Glutamatergic neuron (in vitro differentiated cells): Measurements from ENCODE around the gene TMEM120B. TPM values are rescaled to one million over a fixed set of nuclear protein-coding genes. Genes with fewer than 3 reads are reported as not detected.

ENCODE experiments used
- DNase-seq: peaks from one replicate; pipeline ENCODE4 v3.0.0; 2022
- H3K27ac Mint-ChIP-seq: one replicate; pipeline ENCODE4 v1.8.0; 2020; ENCODE audit warnings: mild to moderate bottlenecking, mixed read lengths, inconsistent platforms; ENCODE audit not compliant: unreplicated experiment
- H3K27me3 Mint-ChIP-seq: one replicate; pipeline ENCODE4 v1.8.0; 2020; ENCODE audit warnings: mild to moderate bottlenecking, moderate library complexity, mixed read lengths, inconsistent platforms; ENCODE audit not compliant: unreplicated experiment
- H3K36me3 Mint-ChIP-seq: one replicate; pipeline ENCODE4 v1.8.0; 2020; ENCODE audit warnings: mild to moderate bottlenecking, mixed read lengths, inconsistent platforms; ENCODE audit not compliant: unreplicated experiment
- H3K4me1 Mint-ChIP-seq: one replicate; pipeline ENCODE4 v1.8.0; 2020; ENCODE audit warnings: mild to moderate bottlenecking, low read depth, mixed read lengths, inconsistent platforms; ENCODE audit not compliant: unreplicated experiment
- H3K4me3 Mint-ChIP-seq: one replicate; pipeline ENCODE4 v1.8.0; 2020; ENCODE audit warnings: mild to moderate bottlenecking, mixed read lengths, inconsistent platforms; ENCODE audit not compliant: unreplicated experiment
- H3K9me3 Mint-ChIP-seq: one replicate; pipeline ENCODE4 v1.8.0; 2020; ENCODE audit warnings: mild to moderate bottlenecking, moderate library complexity, mixed read lengths, inconsistent platforms; ENCODE audit not compliant: unreplicated experiment
- total RNA-seq: library from RNA; stranded (reverse); fragmentation: NEBNext Ultra II Directional; extraction: Animal tissue kit (Norgen Biotek cat#: 25700); gene quantifications from one replicate; pipeline ENCODE4 v1.2.1, GENCODE V29; 2021; ENCODE audit not compliant: unreplicated experiment
- TF ChIP-seq, protein P1 (sequence below): fragments of 200-600 bp; sonication (generic); IDR thresholded peaks from one replicate; pipeline ENCODE4 v1.5.0; 2021; ENCODE audit not compliant: partially characterized antibody, unreplicated experiment

Gene TMEM120B
- total RNA-seq, 1 donor from 2014 or later, result 205 TPM

GRCh38 chr12:121775501-121775900, 62.9 kb downstream of the TMEM120B start:
- no peak for DNase-seq
- no peak overlapping the region for H3K27ac Mint-ChIP-seq
- H3K4me3 Mint-ChIP-seq, result no peak overlapping the region
- H3K36me3 Mint-ChIP-seq, result no peaks in the 10 kb centered on the region
- peaks cover 14% of the 10 kb centered on the region for H3K4me1 Mint-ChIP-seq
- peaks cover 10% of the 10 kb centered on the region for H3K9me3 Mint-ChIP-seq
- TF ChIP-seq, protein P1, sequence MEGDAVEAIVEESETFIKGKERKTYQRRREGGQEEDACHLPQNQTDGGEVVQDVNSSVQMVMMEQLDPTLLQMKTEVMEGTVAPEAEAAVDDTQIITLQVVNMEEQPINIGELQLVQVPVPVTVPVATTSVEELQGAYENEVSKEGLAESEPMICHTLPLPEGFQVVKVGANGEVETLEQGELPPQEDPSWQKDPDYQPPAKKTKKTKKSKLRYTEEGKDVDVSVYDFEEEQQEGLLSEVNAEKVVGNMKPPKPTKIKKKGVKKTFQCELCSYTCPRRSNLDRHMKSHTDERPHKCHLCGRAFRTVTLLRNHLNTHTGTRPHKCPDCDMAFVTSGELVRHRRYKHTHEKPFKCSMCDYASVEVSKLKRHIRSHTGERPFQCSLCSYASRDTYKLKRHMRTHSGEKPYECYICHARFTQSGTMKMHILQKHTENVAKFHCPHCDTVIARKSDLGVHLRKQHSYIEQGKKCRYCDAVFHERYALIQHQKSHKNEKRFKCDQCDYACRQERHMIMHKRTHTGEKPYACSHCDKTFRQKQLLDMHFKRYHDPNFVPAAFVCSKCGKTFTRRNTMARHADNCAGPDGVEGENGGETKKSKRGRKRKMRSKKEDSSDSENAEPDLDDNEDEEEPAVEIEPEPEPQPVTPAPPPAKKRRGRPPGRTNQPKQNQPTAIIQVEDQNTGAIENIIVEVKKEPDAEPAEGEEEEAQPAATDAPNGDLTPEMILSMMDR, result no peak
- peaks cover 3% of the 10 kb centered on the region for H3K27me3 Mint-ChIP-seq

GRCh38 chr12:121776190-121777098, 63.9 kb downstream of the TMEM120B start:
- peak; percentile 86 for DNase-seq

DNA sequence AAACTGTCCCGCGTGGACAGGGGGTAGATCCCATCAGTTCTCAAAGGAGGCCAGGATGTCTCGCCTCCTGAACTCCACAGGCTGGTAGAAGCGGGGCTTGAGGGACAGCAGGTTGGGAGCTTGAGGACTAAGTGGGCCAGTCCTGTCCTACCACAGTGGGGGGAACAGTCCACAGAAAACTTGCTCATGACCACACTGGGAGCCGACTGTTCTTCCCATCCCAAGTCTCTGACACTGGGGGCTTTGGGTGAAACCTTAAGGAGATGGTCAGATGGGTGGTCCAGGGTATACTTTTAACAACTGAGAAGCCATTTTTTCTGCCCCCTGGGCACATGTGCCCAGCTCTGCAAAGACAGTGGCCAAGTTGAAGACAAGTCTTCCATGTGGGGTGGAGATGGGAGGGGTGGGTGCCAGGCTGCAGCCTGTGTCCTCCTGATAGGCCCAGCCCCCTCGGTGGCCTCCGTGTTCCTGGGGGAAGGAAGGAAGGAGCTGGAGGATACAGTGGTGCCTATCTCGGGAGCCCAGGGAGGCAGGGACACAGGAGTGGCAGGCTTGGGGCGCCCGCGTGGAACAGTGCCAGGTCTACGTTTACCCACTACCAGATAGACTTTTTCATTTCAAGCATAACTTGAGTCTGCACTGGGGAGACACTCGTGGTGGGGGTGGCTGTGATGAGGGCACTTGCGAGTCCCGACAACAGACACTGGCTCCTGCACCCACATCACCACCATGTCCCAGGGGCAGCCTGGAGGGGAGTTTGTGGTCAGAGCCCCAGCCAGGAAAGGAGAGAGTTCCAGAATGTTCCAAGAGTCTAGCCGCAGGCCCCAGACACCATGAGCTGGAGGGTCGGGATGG, 66.2 kb downstream of the TMEM120B start:
- Mint-ChIP-seq H3K4me3 (no peak overlapping the region), H3K27me3 (peaks cover 19% of the 10 kb centered on the region), H3K4me1 (peaks cover 16% of the 10 kb centered on the region), H3K36me3 (no peaks in the 10 kb centered on the region), H3K27ac (no peak overlapping the region), H3K9me3 (peaks cover 18% of the 10 kb centered on the region)
- TF ChIP-seq, protein P1, result no peak
- no peak for DNase-seq

More at GRCh38 chr12:121776190-121777098, 63.9 kb downstream of the TMEM120B start:
- TF ChIP-seq, protein P1, result peak; percentile 81
- Mint-ChIP-seq H3K9me3 (peaks cover 10% of the 10 kb centered on the region), H3K27me3 (peaks cover 5% of the 10 kb centered on the region), H3K4me3 (no peak overlapping the region), H3K27ac (no peak overlapping the region), H3K36me3 (no peaks in the 10 kb centered on the region), H3K4me1 (peaks cover 11% of the 10 kb centered on the region)

GRCh38 chr12:121779422-121779895, 66.9 kb downstream of the TMEM120B start:
- TF ChIP-seq, protein P1, result no peak
- peaks cover 17% of the 10 kb centered on the region for H3K4me1 Mint-ChIP-seq
- no peak for DNase-seq
- peaks cover 20% of the 10 kb centered on the region for H3K9me3 Mint-ChIP-seq
- H3K27me3 Mint-ChIP-seq, result peaks cover 21% of the 10 kb centered on the region
- H3K36me3 Mint-ChIP-seq, result no peaks in the 10 kb centered on the region
- no peak overlapping the region for H3K4me3 Mint-ChIP-seq
- no peak overlapping the region for H3K27ac Mint-ChIP-seq
